Measurements from ENCODE around the gene MAP7D2. TPM values are rescaled to one million over a fixed set of nuclear protein-coding genes. Genes with fewer than 3 reads are reported as not detected.

The MAP7D2 gene
- total RNA-seq, 1 experiment from 2014 or later = 45.4 TPM

DNA sequence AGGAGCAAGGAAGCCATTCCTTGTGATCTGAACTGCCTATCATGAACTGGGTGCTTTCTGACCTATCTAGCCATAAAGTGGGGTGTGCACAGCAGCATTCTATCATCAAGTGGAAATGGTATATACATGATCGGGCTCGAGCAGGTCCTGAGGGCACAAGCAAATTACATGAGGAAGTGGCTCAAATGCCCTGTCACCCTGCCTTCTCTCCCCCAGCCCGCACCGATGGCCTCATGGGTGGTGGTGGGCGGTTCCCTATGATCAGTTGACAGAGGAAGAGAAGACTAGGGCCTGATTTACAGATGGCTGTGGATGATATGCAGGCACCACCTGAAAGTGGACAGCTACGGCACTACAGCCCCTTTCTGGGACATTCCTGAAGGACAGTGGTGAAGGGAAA lies 79.5 kb downstream of the MAP7D2 start:
- ChIA-PET POLR2A (no interaction called here), CTCF (no interaction called here)
- intact Hi-C loops (cut with micrococcal nuclease; ENCODE audit: unreplicated experiment) = no loop called here
- H3K4me3 ChIP-seq (ENCODE audit: low read depth, low read length) = no peak overlapping the region
- Mint-ChIP-seq H3K9me3 (ENCODE audit: unreplicated experiment) (no peaks in the 10 kb centered on the region), H3K4me3 (ENCODE audit: unreplicated experiment) (no peak overlapping the region), H3K27me3 (ENCODE audit: insufficient read depth, unreplicated experiment) (no peaks in the 10 kb centered on the region), H3K36me3 (ENCODE audit: insufficient read depth, unreplicated experiment) (peaks cover 34% of the 10 kb centered on the region), H3K27ac (ENCODE audit: unreplicated experiment) (no peak overlapping the region), H3K4me1 (ENCODE audit: low read depth, unreplicated experiment) (no peaks in the 10 kb centered on the region)
- no peaks in the 10 kb centered on the region for H3K4me1 ChIP-seq
- no peaks in the 10 kb centered on the region for H3K9me3 ChIP-seq
- no peak for DNase-seq
- H3K36me3 ChIP-seq (ENCODE audit: control insufficient read depth, insufficient read depth, low read length) = no peaks in the 10 kb centered on the region
- BruUV-seq (replicated peaks) = no TSS peak
- TF ChIP-seq, protein P1, sequence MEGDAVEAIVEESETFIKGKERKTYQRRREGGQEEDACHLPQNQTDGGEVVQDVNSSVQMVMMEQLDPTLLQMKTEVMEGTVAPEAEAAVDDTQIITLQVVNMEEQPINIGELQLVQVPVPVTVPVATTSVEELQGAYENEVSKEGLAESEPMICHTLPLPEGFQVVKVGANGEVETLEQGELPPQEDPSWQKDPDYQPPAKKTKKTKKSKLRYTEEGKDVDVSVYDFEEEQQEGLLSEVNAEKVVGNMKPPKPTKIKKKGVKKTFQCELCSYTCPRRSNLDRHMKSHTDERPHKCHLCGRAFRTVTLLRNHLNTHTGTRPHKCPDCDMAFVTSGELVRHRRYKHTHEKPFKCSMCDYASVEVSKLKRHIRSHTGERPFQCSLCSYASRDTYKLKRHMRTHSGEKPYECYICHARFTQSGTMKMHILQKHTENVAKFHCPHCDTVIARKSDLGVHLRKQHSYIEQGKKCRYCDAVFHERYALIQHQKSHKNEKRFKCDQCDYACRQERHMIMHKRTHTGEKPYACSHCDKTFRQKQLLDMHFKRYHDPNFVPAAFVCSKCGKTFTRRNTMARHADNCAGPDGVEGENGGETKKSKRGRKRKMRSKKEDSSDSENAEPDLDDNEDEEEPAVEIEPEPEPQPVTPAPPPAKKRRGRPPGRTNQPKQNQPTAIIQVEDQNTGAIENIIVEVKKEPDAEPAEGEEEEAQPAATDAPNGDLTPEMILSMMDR (IDR thresholded peaks at IDR 0.05; ENCODE audit: insufficient read depth in 1 of 2, low read depth in 1 of 2, low read length in 1 of 2, severe bottlenecking in 1 of 2, unreplicated experiment in 1 of 2) = no peak
- H3K27me3 ChIP-seq (replicated peaks; ENCODE audit: control insufficient read depth, insufficient read depth, low read length) = no peaks in the 10 kb centered on the region

DNA sequence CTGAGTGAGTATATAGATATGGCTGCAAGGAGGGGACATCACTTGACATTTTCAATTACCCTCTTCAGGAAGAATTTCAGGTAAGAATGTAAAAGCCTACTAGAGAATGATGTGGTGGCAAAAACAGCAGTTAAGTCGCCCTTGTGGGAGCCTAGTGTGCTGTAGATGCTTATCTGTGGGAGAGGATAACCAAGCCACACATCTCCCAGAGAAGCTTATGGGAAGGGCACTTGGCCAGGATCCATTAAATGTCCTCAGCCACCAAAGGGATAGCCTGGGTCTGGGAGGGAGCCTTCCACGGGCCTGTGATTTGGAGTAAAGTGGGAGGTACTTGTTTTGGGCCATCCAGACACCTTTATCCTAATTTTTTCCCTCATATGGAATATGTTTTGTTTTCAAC lies 84.5 kb downstream of the MAP7D2 start:
- Histone ChIP-seq H3K4me3 (ENCODE audit: low read depth, low read length) (no peak overlapping the region), H3K4me1 (peaks cover 37% of the 10 kb centered on the region), H3K36me3 (ENCODE audit: control insufficient read depth, insufficient read depth, low read length) (no peaks in the 10 kb centered on the region), H3K9me3 (no peaks in the 10 kb centered on the region), H3K27me3 (replicated peaks; ENCODE audit: control insufficient read depth, insufficient read depth, low read length) (no peaks in the 10 kb centered on the region)
- Mint-ChIP-seq H3K36me3 (ENCODE audit: insufficient read depth, unreplicated experiment) (peaks cover 28% of the 10 kb centered on the region), H3K27me3 (ENCODE audit: insufficient read depth, unreplicated experiment) (no peaks in the 10 kb centered on the region), H3K9me3 (ENCODE audit: unreplicated experiment) (no peaks in the 10 kb centered on the region), H3K27ac (ENCODE audit: unreplicated experiment) (peak overlapping the region; percentile 28), H3K4me1 (ENCODE audit: low read depth, unreplicated experiment) (peaks cover 7% of the 10 kb centered on the region), H3K4me3 (ENCODE audit: unreplicated experiment) (no peak overlapping the region)
- ChIA-PET POLR2A (no interaction called here), CTCF (no interaction called here)
- DNase-seq = no peak
- TF ChIP-seq, protein P1 (IDR thresholded peaks at IDR 0.05; ENCODE audit: insufficient read depth in 1 of 2, low read depth in 1 of 2, low read length in 1 of 2, severe bottlenecking in 1 of 2, unreplicated experiment in 1 of 2) = no peak
- intact Hi-C loops (cut with micrococcal nuclease; ENCODE audit: unreplicated experiment) = no loop called here
- no TSS peak for BruUV-seq (replicated peaks)

DNA sequence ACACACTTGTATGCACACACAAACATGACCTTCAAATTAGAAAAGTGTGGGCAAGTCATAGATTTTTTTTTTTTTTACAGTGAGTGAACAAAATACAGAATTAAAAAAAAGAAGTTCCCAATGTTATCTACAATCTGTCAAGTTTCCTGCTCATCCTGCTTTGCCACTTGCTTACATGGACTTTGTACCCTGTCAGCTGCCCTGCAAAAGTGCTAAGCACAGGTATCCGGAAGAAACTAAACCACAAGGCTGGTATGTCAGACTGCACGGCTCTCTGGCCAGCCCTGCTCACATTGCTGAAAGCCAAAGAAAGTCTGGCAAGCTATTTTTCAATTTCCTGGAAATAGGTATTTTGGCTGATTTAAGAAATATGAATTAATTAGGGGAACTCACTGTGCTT lies 87.0 kb downstream of the MAP7D2 start:
- Histone ChIP-seq H3K36me3 (ENCODE audit: control insufficient read depth, insufficient read depth, low read length) (0 out of 2 replicates have a peak, but pooled peaks cover 2% of the 10 kb centered on the region), H3K9me3 (no peaks in the 10 kb centered on the region), H3K4me1 (peaks cover 45% of the 10 kb centered on the region), H3K4me3 (ENCODE audit: low read depth, low read length) (no peak overlapping the region), H3K27me3 (replicated peaks; ENCODE audit: control insufficient read depth, insufficient read depth, low read length) (no peaks in the 10 kb centered on the region)
- Mint-ChIP-seq H3K36me3 (ENCODE audit: insufficient read depth, unreplicated experiment) (peaks cover 33% of the 10 kb centered on the region), H3K27ac (ENCODE audit: unreplicated experiment) (peak overlapping the region; percentile 61), H3K9me3 (ENCODE audit: unreplicated experiment) (no peaks in the 10 kb centered on the region), H3K27me3 (ENCODE audit: insufficient read depth, unreplicated experiment) (no peaks in the 10 kb centered on the region), H3K4me1 (ENCODE audit: low read depth, unreplicated experiment) (peaks cover 7% of the 10 kb centered on the region), H3K4me3 (ENCODE audit: unreplicated experiment) (peak overlapping the region; percentile 35)
- TF ChIP-seq, protein P1 (IDR thresholded peaks at IDR 0.05; ENCODE audit: insufficient read depth in 1 of 2, low read depth in 1 of 2, low read length in 1 of 2, severe bottlenecking in 1 of 2, unreplicated experiment in 1 of 2) = no peak
- intact Hi-C loops (cut with micrococcal nuclease; ENCODE audit: unreplicated experiment) = loop anchor here (2.0 kb wide), 1 partner anchor 37 kb away; no protein-coding TSS in a partner anchor
- CTCF ChIA-PET = interaction anchor here (0.8 to 1.2 kb wide), 2 partner anchors 14 to 22 kb away, joined by 3 to 9 read pairs; no protein-coding TSS in a partner anchor
- peak; percentile 73 to 78 for DNase-seq
- no TSS peak for BruUV-seq (replicated peaks)
- POLR2A ChIA-PET = no interaction called here
